CD14-positive monocyte (primary cell): Measurements from ENCODE around the gene CD300E. TPM values are rescaled to one million over a fixed set of nuclear protein-coding genes. Genes with fewer than 3 reads are reported as not detected.

ENCODE experiments used
- DNase-seq, 3 donors: peaks; one replicate each; pipeline ENCODE4 v3.0.0-alpha.2; 2011 to 2022
- H2AFZ ChIP-seq: 2 replicates; pipeline ENCODE4 v1.6.0; 2012; ENCODE audit warnings: mild to moderate bottlenecking, low read depth, low read length, inconsistent platforms; ENCODE audit not compliant: insufficient read depth, poor library complexity, severe bottlenecking
- H3K27ac ChIP-seq, 2 donors: 1 replicate in 1 of 2; 2 replicates in 1 of 2; pipeline ENCODE4 v1.5.1; 2012 to 2013; ENCODE audit warnings: low read length in 2 of 2, control low read depth in 1 of 2, inconsistent platforms in 1 of 2, low read depth in 1 of 2, mild to moderate bottlenecking in 1 of 2
- H3K27me3 ChIP-seq, 2 donors: one replicate each; pipeline versions ENCODE4 v1.6.0 to v1.6.1; 2011 to 2013; ENCODE audit warnings: low read length in 2 of 2; ENCODE audit not compliant: control insufficient read depth in 2 of 2, insufficient read depth in 2 of 2
- H3K36me3 ChIP-seq, 2 donors: replicated peaks in 1 of 2; 1 replicate in 1 of 2; 2 replicates in 1 of 2; pipeline versions ENCODE4 v1.5.1 to v1.6.1; 2012 to 2013; ENCODE audit warnings: low read length in 2 of 2, control low read depth in 1 of 2, inconsistent platforms in 1 of 2, mild to moderate bottlenecking in 1 of 2; ENCODE audit not compliant: insufficient read depth in 2 of 2, control insufficient read depth in 1 of 2
- H3K4me1 ChIP-seq, 2 donors: 1 replicate in 1 of 2; 2 replicates in 1 of 2; pipeline versions ENCODE4 v1.5.1 to v1.6.1; 2012 to 2013; ENCODE audit warnings: low read length in 2 of 2, control low read depth in 1 of 2, inconsistent platforms in 1 of 2, mild to moderate bottlenecking in 1 of 2, moderate library complexity in 1 of 2; ENCODE audit not compliant: insufficient read depth in 2 of 2, control insufficient read depth in 1 of 2
- H3K4me2 ChIP-seq: replicated peaks from 2 replicates; pipeline ENCODE3; 2012; ENCODE audit warnings: low read length, moderate library complexity, mild to moderate bottlenecking; ENCODE audit not compliant: poor library complexity, severe bottlenecking; ENCODE audit errors: extremely low read depth
- H3K4me3 ChIP-seq, 3 experiments: fragments of 200-600 bp in 1 of 3; sonication (generic) in 1 of 3; replicated peaks in 1 of 3; 1 replicate in 2 of 3; 2 replicates in 1 of 3; pipeline ENCODE4 v1.5.1; 2011 to 2013; ENCODE audit warnings: low read length in 3 of 3, mild to moderate bottlenecking in 3 of 3, control low read depth in 2 of 3, low read depth in 2 of 3, inconsistent platforms in 1 of 3, moderate library complexity in 1 of 3
- H3K79me2 ChIP-seq: 2 replicates; pipeline ENCODE4 v1.6.0; 2012; ENCODE audit warnings: mild to moderate bottlenecking, control low read depth, inconsistent platforms, low read length, moderate library complexity; ENCODE audit not compliant: insufficient read depth
- H3K9ac ChIP-seq: 2 replicates; pipeline ENCODE4 v1.6.0; 2017; ENCODE audit warnings: low read length, mild to moderate bottlenecking; ENCODE audit not compliant: insufficient read depth, poor library complexity, severe bottlenecking
- H3K9me3 ChIP-seq, 2 donors: replicated peaks in 1 of 2; 1 replicate in 1 of 2; 2 replicates in 1 of 2; pipeline versions ENCODE4 v1.5.1 to v1.6.1; 2012 to 2013; ENCODE audit warnings: low read length in 2 of 2, control low read depth in 1 of 2; ENCODE audit not compliant: control insufficient read depth in 1 of 2, insufficient read depth in 1 of 2
- H4K20me1 ChIP-seq: 2 replicates; pipeline ENCODE4 v1.6.0; 2012; ENCODE audit warnings: mild to moderate bottlenecking, low read length, control low read depth, moderate library complexity; ENCODE audit not compliant: insufficient read depth
- H3K27ac Mint-ChIP-seq, 7 donors: one replicate each; pipeline ENCODE4 v1.8.0; 2020; ENCODE audit warnings: mild to moderate bottlenecking in 7 of 7, mixed read lengths in 7 of 7, moderate library complexity in 6 of 7, inconsistent platforms in 2 of 7
- H3K27me3 Mint-ChIP-seq, 3 donors: one replicate each; pipeline ENCODE4 v1.8.0; 2021 to 2022; ENCODE audit warnings: low read depth in 3 of 3, mild to moderate bottlenecking in 3 of 3, mixed read lengths in 3 of 3, moderate library complexity in 3 of 3, inconsistent platforms in 1 of 3
- H3K36me3 Mint-ChIP-seq, 2 donors: one replicate each; pipeline ENCODE4 v1.8.0; 2020; ENCODE audit warnings: mixed read lengths in 2 of 2, inconsistent platforms in 1 of 2, mild to moderate bottlenecking in 1 of 2
- H3K4me1 Mint-ChIP-seq: one replicate; pipeline ENCODE4 v1.8.0; 2020; ENCODE audit warnings: mild to moderate bottlenecking, mixed read lengths
- H3K4me3 Mint-ChIP-seq, 2 donors: one replicate each; pipeline ENCODE4 v1.8.0; 2020; ENCODE audit warnings: mild to moderate bottlenecking in 2 of 2, mixed read lengths in 2 of 2, moderate library complexity in 1 of 2
- H3K9me3 Mint-ChIP-seq, 7 donors: one replicate each; pipeline ENCODE4 v1.8.0; 2020 to 2022; ENCODE audit warnings: mixed read lengths in 7 of 7, mild to moderate bottlenecking in 6 of 7, moderate library complexity in 6 of 7, inconsistent platforms in 2 of 7
- WGBS: methylation state at CpG from one replicate; pipeline ENCODE4 v1.1.5; 2013; ENCODE audit warnings: missing lambda C conversion rate; ENCODE audit not compliant: insufficient coverage; 5-methylcytosine and 5-hydroxymethylcytosine counted together
- intact Hi-C, 2 donors: fragments of 100-400 bp; cut with micrococcal nuclease; formaldehyde crosslinking; loops; one replicate each; pipeline versions ENCODE4 v1.15.0 to v1.15.1; 2023
- polyA plus RNA-seq, 3 donors: library from polyadenylated mRNA; depleted of rRNA in 1 of 3; unstranded in 2 of 3; stranded (reverse) in 1 of 3; fragments of 300-500 nt in 2 of 3; fragments of >200 nt in 1 of 3; fragmentation: Illumina TruSeq in 2 of 3; gene quantifications; 1 replicate in 2 of 3; 2 replicates in 1 of 3; pipeline ENCODE4 v1.2.3, GENCODE V29; 2012 to 2021
- TF ChIP-seq, protein P1 (sequence below): fragments of 200-600 bp; IDR thresholded peaks from one replicate; pipeline ENCODE4 v1.8.0; 2022; ENCODE audit warnings: antibody characterized with exemption, mild to moderate bottlenecking

CD300E gene
- polyA plus RNA-seq, 3 donors = 65.0 to 228 (median 122) TPM

DNA sequence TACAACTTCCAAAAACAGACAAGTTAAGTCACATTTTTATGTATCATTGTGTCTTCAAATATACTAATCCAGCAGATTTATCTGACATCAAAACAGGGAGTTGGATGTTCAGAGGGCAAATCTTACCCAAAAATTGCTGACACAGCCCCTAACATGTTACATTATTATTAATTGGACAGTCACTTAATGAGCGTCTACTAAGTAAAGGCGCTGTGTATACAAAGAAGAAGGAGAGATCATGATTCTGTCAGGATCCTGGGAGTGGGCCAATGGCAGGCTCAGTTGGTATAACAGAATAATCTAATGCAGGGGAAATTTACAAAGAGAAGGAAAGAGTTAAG, 18.4 kb upstream of the CD300E start:
- Mint-ChIP-seq H3K27ac (peak overlapping the region; percentile 99 to 100 (median 100)), H3K4me1 (peaks cover 93% of the 10 kb centered on the region), H3K27me3 (peaks cover 0 to 10% (median 1%) of the 10 kb centered on the region in 3 donors), H3K36me3 (peaks cover 5 to 9% of the 10 kb centered on the region in 2 donors), H3K4me3 (peak overlapping the region; percentile 7 to 83), H3K9me3 (peaks cover 0 to 2% (median 0%) of the 10 kb centered on the region in 7 donors)
- H3K4me1 ChIP-seq = peaks cover 86 to 94% of the 10 kb centered on the region in 2 donors
- no peaks in the 10 kb centered on the region for H4K20me1 ChIP-seq
- WGBS = no CpG with 5 or more reads among the region's 2 CpGs
- H3K36me3 ChIP-seq = no peaks in the 10 kb centered on the region
- peak overlapping the region; percentile 83 for H3K9ac ChIP-seq
- TF ChIP-seq, protein P1, sequence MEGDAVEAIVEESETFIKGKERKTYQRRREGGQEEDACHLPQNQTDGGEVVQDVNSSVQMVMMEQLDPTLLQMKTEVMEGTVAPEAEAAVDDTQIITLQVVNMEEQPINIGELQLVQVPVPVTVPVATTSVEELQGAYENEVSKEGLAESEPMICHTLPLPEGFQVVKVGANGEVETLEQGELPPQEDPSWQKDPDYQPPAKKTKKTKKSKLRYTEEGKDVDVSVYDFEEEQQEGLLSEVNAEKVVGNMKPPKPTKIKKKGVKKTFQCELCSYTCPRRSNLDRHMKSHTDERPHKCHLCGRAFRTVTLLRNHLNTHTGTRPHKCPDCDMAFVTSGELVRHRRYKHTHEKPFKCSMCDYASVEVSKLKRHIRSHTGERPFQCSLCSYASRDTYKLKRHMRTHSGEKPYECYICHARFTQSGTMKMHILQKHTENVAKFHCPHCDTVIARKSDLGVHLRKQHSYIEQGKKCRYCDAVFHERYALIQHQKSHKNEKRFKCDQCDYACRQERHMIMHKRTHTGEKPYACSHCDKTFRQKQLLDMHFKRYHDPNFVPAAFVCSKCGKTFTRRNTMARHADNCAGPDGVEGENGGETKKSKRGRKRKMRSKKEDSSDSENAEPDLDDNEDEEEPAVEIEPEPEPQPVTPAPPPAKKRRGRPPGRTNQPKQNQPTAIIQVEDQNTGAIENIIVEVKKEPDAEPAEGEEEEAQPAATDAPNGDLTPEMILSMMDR = no peak
- H3K4me3 ChIP-seq = peak overlapping the region in 1 of 3 experiments; percentile 7
- H3K9me3 ChIP-seq = no peaks in the 10 kb centered on the region
- H3K27ac ChIP-seq = peak overlapping the region; percentile 99 to 100
- H2AFZ ChIP-seq = no peak overlapping the region
- no peaks in the 10 kb centered on the region for H3K27me3 ChIP-seq
- no peaks in the 10 kb centered on the region for H3K79me2 ChIP-seq
- intact Hi-C loops = loop anchor here (2.0 to 10.0 kb wide), 4 partner anchors 43 to 267 kb away; partner anchors contain the start of gene CD300LB (in 1 of the 2)
- peak overlapping the region; percentile 27 for H3K4me2 ChIP-seq
- no peak for DNase-seq

- Mint-ChIP-seq H3K27ac (peak overlapping the region; percentile 99 to 100 (median 100)), H3K9me3 (peaks cover 0 to 2% (median 0%) of the 10 kb centered on the region in 7 donors), H3K27me3 (peaks cover 0 to 4% (median 1%) of the 10 kb centered on the region in 3 donors), H3K36me3 (peaks cover 5 to 9% of the 10 kb centered on the region in 2 donors), H3K4me3 (peak overlapping the region; percentile 45 to 83), H3K4me1 (peaks cover 96% of the 10 kb centered on the region)
- TF ChIP-seq, protein P1 = no peak
- H3K9ac ChIP-seq = peak overlapping the region; percentile 83
- WGBS = 53% methylated on average over 5 of the region's 6 CpGs
- no peaks in the 10 kb centered on the region for H3K36me3 ChIP-seq
- no peaks in the 10 kb centered on the region for H3K27me3 ChIP-seq
- intact Hi-C loops = loop anchor here (2.0 to 10.0 kb wide), 4 partner anchors 43 to 267 kb away; partner anchors contain the start of gene CD300LB (in 1 of the 2)
- no peak overlapping the region for H2AFZ ChIP-seq
- H3K79me2 ChIP-seq = no peaks in the 10 kb centered on the region
- H3K27ac ChIP-seq = peak overlapping the region; percentile 99 to 100
- DNase-seq = peak; percentile 89 to 97 (median 93)
- peak overlapping the region in 1 of 3 experiments; percentile 30 for H3K4me3 ChIP-seq
- peak overlapping the region; percentile 31 for H3K4me2 ChIP-seq
- H4K20me1 ChIP-seq = no peaks in the 10 kb centered on the region
- no peaks in the 10 kb centered on the region for H3K9me3 ChIP-seq
- peaks cover 92 to 99% of the 10 kb centered on the region in 2 donors for H3K4me1 ChIP-seq
These were observed 17.9 kb upstream of the CD300E start for GRCh38 chr17:74641224-74641957.
